ENCODE data around the gene WARS2.

Gene WARS2

GRCh38 chr1:118999348-119000071, 140.9 kb downstream of the WARS2 start:
- no peaks in the 10 kb centered on the region for H3K9me3 ChIP-seq (replicated peaks in 1 of 2; ENCODE audit: control insufficient read depth in 2 of 2, insufficient read depth in 1 of 2, low read depth in 1 of 2, low read length in 2 of 2)
- H2AK5ac ChIP-seq (ENCODE audit: low read depth, low read length), result no peak overlapping the region
- H4K91ac ChIP-seq (ENCODE audit: low read depth, low read length, poor library complexity), result no peak overlapping the region
- no peak overlapping the region for H2BK120ac ChIP-seq (ENCODE audit: low read depth, low read length)
- no CpG with 5 or more reads among the region's 27 CpGs for WGBS, 2 donors (ENCODE audit: extremely low coverage in 2 of 2, insufficient read length in 2 of 2, insufficient replicate concordance in 1 of 2)
- no peak overlapping the region for H3K4ac ChIP-seq (ENCODE audit: low read length)
- H3K79me1 ChIP-seq (ENCODE audit: low read depth, low read length), result no peaks in the 10 kb centered on the region
- no peak overlapping the region for H3K14ac ChIP-seq (ENCODE audit: low read length)
- H2BK5ac ChIP-seq (ENCODE audit: low read length), result no peak overlapping the region
- H3K18ac ChIP-seq (ENCODE audit: low read length), result no peak overlapping the region
- peaks cover 35 to 100% (median 98%) of the 10 kb centered on the region in 3 experiments for H3K27me3 ChIP-seq (ENCODE audit: control insufficient read depth in 3 of 3, insufficient read depth in 3 of 3, low read depth in 1 of 3, low read length in 3 of 3)
- no peak overlapping the region for H4K8ac ChIP-seq (ENCODE audit: low read depth, low read length)
- DNase-seq (ENCODE audit: low spot score), result no peak
- H3K4me2 ChIP-seq (ENCODE audit: insufficient read depth, low read length, poor library complexity, severe bottlenecking), result no peak overlapping the region
- no peak overlapping the region for H3K27ac ChIP-seq (replicated peaks; ENCODE audit: low read length)
- no peak overlapping the region for H2BK15ac ChIP-seq (ENCODE audit: low read length)
- no peak overlapping the region for H2AFZ ChIP-seq (ENCODE audit: low read length)
- no peak overlapping the region for H3K23ac ChIP-seq (ENCODE audit: low read depth, low read length, poor library complexity)
- no peak overlapping the region for H2BK12ac ChIP-seq (ENCODE audit: low read length)
- H3K4me3 ChIP-seq (ENCODE audit: low read length in 2 of 2), result no peak overlapping the region
- H3K9ac ChIP-seq (ENCODE audit: low read depth, low read length, poor library complexity), result no peak overlapping the region
- peaks cover 0 to 2% of the 10 kb centered on the region in 2 donors for H3K4me1 ChIP-seq (ENCODE audit: control insufficient read depth in 2 of 2, insufficient read depth in 1 of 2, low read depth in 1 of 2, low read length in 2 of 2)
- H3K36me3 ChIP-seq (replicated peaks in 1 of 2; ENCODE audit: control insufficient read depth in 2 of 2, insufficient read depth in 2 of 2, low read length in 2 of 2), result no peaks in the 10 kb centered on the region

GRCh38 chr1:118998171-118998570, 142.3 kb downstream of the WARS2 start:
- no peak overlapping the region for H4K8ac ChIP-seq (ENCODE audit: low read depth, low read length)
- H3K27ac ChIP-seq (replicated peaks; ENCODE audit: low read length), result no peak overlapping the region
- no peaks in the 10 kb centered on the region for H3K79me1 ChIP-seq (ENCODE audit: low read depth, low read length)
- H2AFZ ChIP-seq (ENCODE audit: low read length), result no peak overlapping the region
- H3K4me3 ChIP-seq (ENCODE audit: low read length in 2 of 2), result no peak overlapping the region
- WGBS, 2 donors (ENCODE audit: extremely low coverage in 2 of 2, insufficient read length in 2 of 2, insufficient replicate concordance in 1 of 2), result no CpG with 5 or more reads among the region's 2 CpGs
- H2BK5ac ChIP-seq (ENCODE audit: low read length), result no peak overlapping the region
- H3K23ac ChIP-seq (ENCODE audit: low read depth, low read length, poor library complexity), result no peak overlapping the region
- H4K91ac ChIP-seq (ENCODE audit: low read depth, low read length, poor library complexity), result no peak overlapping the region
- H3K14ac ChIP-seq (ENCODE audit: low read length), result no peak overlapping the region
- no peak overlapping the region for H3K9ac ChIP-seq (ENCODE audit: low read depth, low read length, poor library complexity)
- no peak for DNase-seq (ENCODE audit: low spot score)
- H3K4ac ChIP-seq (ENCODE audit: low read length), result no peak overlapping the region
- no peak overlapping the region for H2BK120ac ChIP-seq (ENCODE audit: low read depth, low read length)
- H3K27me3 ChIP-seq (ENCODE audit: control insufficient read depth in 3 of 3, insufficient read depth in 3 of 3, low read depth in 1 of 3, low read length in 3 of 3), result peaks cover 42 to 100% (median 99%) of the 10 kb centered on the region in 3 experiments
- peaks cover 0 to 6% of the 10 kb centered on the region in 2 donors for H3K4me1 ChIP-seq (ENCODE audit: control insufficient read depth in 2 of 2, insufficient read depth in 1 of 2, low read depth in 1 of 2, low read length in 2 of 2)
- H3K4me2 ChIP-seq (ENCODE audit: insufficient read depth, low read length, poor library complexity, severe bottlenecking), result no peak overlapping the region
- no peak overlapping the region for H2BK15ac ChIP-seq (ENCODE audit: low read length)
- H3K9me3 ChIP-seq (replicated peaks in 1 of 2; ENCODE audit: control insufficient read depth in 2 of 2, insufficient read depth in 1 of 2, low read depth in 1 of 2, low read length in 2 of 2), result no peaks in the 10 kb centered on the region
- H2AK5ac ChIP-seq (ENCODE audit: low read depth, low read length), result no peak overlapping the region
- H3K36me3 ChIP-seq (replicated peaks in 1 of 2; ENCODE audit: control insufficient read depth in 2 of 2, insufficient read depth in 2 of 2, low read length in 2 of 2), result no peaks in the 10 kb centered on the region
- no peak overlapping the region for H3K18ac ChIP-seq (ENCODE audit: low read length)
- H2BK12ac ChIP-seq (ENCODE audit: low read length), result no peak overlapping the region

GRCh38 chr1:118997225-118997624, 143.2 kb downstream of the WARS2 start:
- Histone ChIP-seq H4K91ac (ENCODE audit: low read depth, low read length, poor library complexity) (no peak overlapping the region), H3K9ac (ENCODE audit: low read depth, low read length, poor library complexity) (no peak overlapping the region), H3K4me2 (ENCODE audit: insufficient read depth, low read length, poor library complexity, severe bottlenecking) (no peak overlapping the region), H3K27ac (replicated peaks; ENCODE audit: low read length) (no peak overlapping the region), H2BK5ac (ENCODE audit: low read length) (no peak overlapping the region), H2BK15ac (ENCODE audit: low read length) (no peak overlapping the region), H3K27me3 (ENCODE audit: control insufficient read depth in 3 of 3, insufficient read depth in 3 of 3, low read depth in 1 of 3, low read length in 3 of 3) (peaks cover 44 to 100% (median 99%) of the 10 kb centered on the region in 3 experiments), H3K79me1 (ENCODE audit: low read depth, low read length) (no peaks in the 10 kb centered on the region), H2BK120ac (ENCODE audit: low read depth, low read length) (no peak overlapping the region), H4K8ac (ENCODE audit: low read depth, low read length) (no peak overlapping the region), H3K4me1 (ENCODE audit: control insufficient read depth in 2 of 2, insufficient read depth in 1 of 2, low read depth in 1 of 2, low read length in 2 of 2) (peaks cover 0 to 6% of the 10 kb centered on the region in 2 donors), H3K9me3 (replicated peaks in 1 of 2; ENCODE audit: control insufficient read depth in 2 of 2, insufficient read depth in 1 of 2, low read depth in 1 of 2, low read length in 2 of 2) (no peaks in the 10 kb centered on the region), H3K36me3 (replicated peaks in 1 of 2; ENCODE audit: control insufficient read depth in 2 of 2, insufficient read depth in 2 of 2, low read length in 2 of 2) (no peaks in the 10 kb centered on the region), H2AK5ac (ENCODE audit: low read depth, low read length) (no peak overlapping the region), H3K14ac (ENCODE audit: low read length) (no peak overlapping the region), H2AFZ (ENCODE audit: low read length) (no peak overlapping the region), H2BK12ac (ENCODE audit: low read length) (no peak overlapping the region), H3K4ac (ENCODE audit: low read length) (no peak overlapping the region), H3K18ac (ENCODE audit: low read length) (no peak overlapping the region), H3K4me3 (ENCODE audit: low read length in 2 of 2) (no peak overlapping the region), H3K23ac (ENCODE audit: low read depth, low read length, poor library complexity) (no peak overlapping the region)
- no peak for DNase-seq (ENCODE audit: low spot score)
- no CpG with 5 or more reads among the region's 7 CpGs for WGBS, 2 donors (ENCODE audit: extremely low coverage in 2 of 2, insufficient read length in 2 of 2, insufficient replicate concordance in 1 of 2)

GRCh38 chr1:118995312-118996016, 145.0 kb downstream of the WARS2 start:
- Histone ChIP-seq H4K91ac (ENCODE audit: low read depth, low read length, poor library complexity) (no peak overlapping the region), H3K9me3 (replicated peaks in 1 of 2; ENCODE audit: control insufficient read depth in 2 of 2, insufficient read depth in 1 of 2, low read depth in 1 of 2, low read length in 2 of 2) (no peaks in the 10 kb centered on the region), H2BK12ac (ENCODE audit: low read length) (no peak overlapping the region), H2BK15ac (ENCODE audit: low read length) (no peak overlapping the region), H3K4me1 (ENCODE audit: control insufficient read depth in 2 of 2, insufficient read depth in 1 of 2, low read depth in 1 of 2, low read length in 2 of 2) (peaks cover 0 to 6% of the 10 kb centered on the region in 2 donors), H2BK120ac (ENCODE audit: low read depth, low read length) (no peak overlapping the region), H3K27ac (replicated peaks; ENCODE audit: low read length) (no peak overlapping the region), H3K27me3 (ENCODE audit: control insufficient read depth in 3 of 3, insufficient read depth in 3 of 3, low read depth in 1 of 3, low read length in 3 of 3) (peaks cover 47 to 100% (median 99%) of the 10 kb centered on the region in 3 experiments), H2AK5ac (ENCODE audit: low read depth, low read length) (no peak overlapping the region), H3K79me1 (ENCODE audit: low read depth, low read length) (no peaks in the 10 kb centered on the region), H3K18ac (ENCODE audit: low read length) (no peak overlapping the region), H3K4me3 (ENCODE audit: low read length in 2 of 2) (no peak overlapping the region), H3K4me2 (ENCODE audit: insufficient read depth, low read length, poor library complexity, severe bottlenecking) (no peak overlapping the region), H3K9ac (ENCODE audit: low read depth, low read length, poor library complexity) (no peak overlapping the region), H3K23ac (ENCODE audit: low read depth, low read length, poor library complexity) (no peak overlapping the region), H3K14ac (ENCODE audit: low read length) (no peak overlapping the region), H3K4ac (ENCODE audit: low read length) (no peak overlapping the region), H2AFZ (ENCODE audit: low read length) (no peak overlapping the region), H2BK5ac (ENCODE audit: low read length) (no peak overlapping the region), H3K36me3 (replicated peaks in 1 of 2; ENCODE audit: control insufficient read depth in 2 of 2, insufficient read depth in 2 of 2, low read length in 2 of 2) (no peaks in the 10 kb centered on the region), H4K8ac (ENCODE audit: low read depth, low read length) (no peak overlapping the region)
- DNase-seq (ENCODE audit: low spot score), result no peak
- WGBS, 2 donors (ENCODE audit: extremely low coverage in 2 of 2, insufficient read length in 2 of 2, insufficient replicate concordance in 1 of 2), result no CpG with 5 or more reads among the region's 3 CpGs

All from neuronal stem cell (in vitro differentiated cells).